Stimulated activated memory B cell treated with anti-CD40 and anti-IgM and Interleukin-4, amounts not matched to agents 10 μg/mL and 1 μg/mL and 100 μg/mL, for 72 hours (primary cell): ENCODE measurements around the gene ZCRB1.

Experiments
- ATAC-seq: fragments of 150-1000 bp; cut with Tn5 transposase; 2 replicates; pipeline ENCODE4 v1.10.0; 2021
- H3K27ac Mint-ChIP-seq: one replicate; pipeline ENCODE4 v1.8.0; 2022; ENCODE audit warnings: mild to moderate bottlenecking, mixed read lengths
- H3K27me3 Mint-ChIP-seq: one replicate; pipeline ENCODE4 v1.8.0; 2022; ENCODE audit warnings: mixed read lengths
- H3K36me3 Mint-ChIP-seq: one replicate; pipeline ENCODE4 v1.8.0; 2022; ENCODE audit warnings: mixed read lengths
- H3K4me1 Mint-ChIP-seq: one replicate; pipeline ENCODE4 v1.8.0; 2022; ENCODE audit warnings: mixed read lengths
- H3K4me3 Mint-ChIP-seq: one replicate; pipeline ENCODE4 v1.8.0; 2022; ENCODE audit warnings: mild to moderate bottlenecking, moderate library complexity, mixed read lengths
- H3K9me3 Mint-ChIP-seq: one replicate; pipeline ENCODE4 v1.8.0; 2022; ENCODE audit warnings: mixed read lengths

ZCRB1 gene

DNA sequence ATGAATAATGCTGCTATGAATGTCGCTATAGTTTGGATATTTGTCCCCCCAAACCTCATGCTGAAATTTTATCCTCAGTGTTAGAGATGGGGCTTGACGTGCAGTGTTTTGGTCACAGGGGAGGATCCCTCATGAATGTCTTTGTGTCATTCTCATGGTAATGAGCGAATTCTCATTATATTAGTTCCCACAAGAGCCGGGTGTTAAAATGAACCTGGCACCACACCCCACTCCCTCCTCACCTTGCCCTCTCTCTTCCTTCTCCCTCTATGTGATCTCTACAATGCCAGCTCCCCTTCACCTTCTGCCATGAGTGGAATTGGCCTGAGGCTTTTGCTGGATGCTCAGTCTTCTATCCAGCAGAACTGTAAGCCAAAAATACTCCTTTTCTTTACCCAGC lies 50.4 kb downstream of the ZCRB1 start:
- ATAC-seq: no peak

DNA sequence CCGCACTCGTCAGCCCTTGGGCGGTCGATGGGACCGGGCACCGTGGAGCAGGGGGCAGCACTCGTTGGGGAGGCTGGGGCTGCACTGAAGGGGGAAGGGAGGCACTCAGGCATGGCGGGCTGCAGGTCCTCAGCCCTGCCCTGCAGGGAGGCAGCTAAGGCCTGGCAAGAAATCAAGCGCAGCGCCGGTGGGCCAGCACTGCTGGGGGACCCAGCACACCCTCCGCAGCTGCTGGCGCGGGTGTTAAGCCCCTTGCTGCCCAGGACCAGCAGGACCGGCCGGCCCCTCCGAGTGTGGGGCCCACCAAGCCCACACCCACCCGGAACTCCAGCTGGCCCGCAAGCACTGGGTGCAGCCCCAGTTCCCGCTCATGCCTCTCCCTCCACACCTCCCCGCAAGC lies 52.2 kb downstream of the ZCRB1 start:
- H3K4me1 Mint-ChIP-seq: no peaks in the 10 kb centered on the region

More for the DNA sequence above, 50.4 kb downstream of the ZCRB1 start:
- Mint-ChIP-seq H3K9me3 (no peaks in the 10 kb centered on the region), H3K36me3 (no peaks in the 10 kb centered on the region), H3K27ac (no peak overlapping the region), H3K4me3 (no peak overlapping the region), H3K27me3 (peaks cover 29% of the 10 kb centered on the region), H3K4me1 (no peaks in the 10 kb centered on the region)

DNA sequence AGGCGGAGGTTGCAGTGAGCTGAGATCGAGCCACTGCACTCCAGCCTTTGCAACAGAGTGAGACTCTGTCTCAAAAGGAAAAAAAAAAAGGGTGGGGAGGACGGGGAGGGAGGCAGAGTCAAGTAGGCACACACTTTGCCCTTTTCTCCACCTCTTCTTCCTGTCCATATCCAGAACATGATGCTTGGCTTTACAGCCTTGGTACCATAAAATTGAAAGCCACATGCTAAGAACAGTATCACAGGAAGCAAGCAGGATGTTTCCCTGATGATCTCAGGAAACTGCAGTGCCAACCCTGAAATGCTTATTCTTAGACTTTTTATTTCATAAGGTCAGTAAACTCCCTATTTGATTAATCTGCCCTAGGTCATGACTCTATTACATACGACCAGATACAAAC lies 55.3 kb downstream of the ZCRB1 start:
- no peak for ATAC-seq
- H3K27ac Mint-ChIP-seq: no peak overlapping the region
- no peaks in the 10 kb centered on the region for H3K36me3 Mint-ChIP-seq
- no peaks in the 10 kb centered on the region for H3K9me3 Mint-ChIP-seq
- H3K4me3 Mint-ChIP-seq: no peak overlapping the region
- H3K27me3 Mint-ChIP-seq: peaks cover 28% of the 10 kb centered on the region
- H3K4me1 Mint-ChIP-seq: no peaks in the 10 kb centered on the region

More for the DNA sequence above, 52.2 kb downstream of the ZCRB1 start:
- Mint-ChIP-seq H3K27me3 (peaks cover 29% of the 10 kb centered on the region), H3K9me3 (no peaks in the 10 kb centered on the region), H3K27ac (no peak overlapping the region), H3K36me3 (no peaks in the 10 kb centered on the region), H3K4me3 (no peak overlapping the region)
- no peak for ATAC-seq

DNA sequence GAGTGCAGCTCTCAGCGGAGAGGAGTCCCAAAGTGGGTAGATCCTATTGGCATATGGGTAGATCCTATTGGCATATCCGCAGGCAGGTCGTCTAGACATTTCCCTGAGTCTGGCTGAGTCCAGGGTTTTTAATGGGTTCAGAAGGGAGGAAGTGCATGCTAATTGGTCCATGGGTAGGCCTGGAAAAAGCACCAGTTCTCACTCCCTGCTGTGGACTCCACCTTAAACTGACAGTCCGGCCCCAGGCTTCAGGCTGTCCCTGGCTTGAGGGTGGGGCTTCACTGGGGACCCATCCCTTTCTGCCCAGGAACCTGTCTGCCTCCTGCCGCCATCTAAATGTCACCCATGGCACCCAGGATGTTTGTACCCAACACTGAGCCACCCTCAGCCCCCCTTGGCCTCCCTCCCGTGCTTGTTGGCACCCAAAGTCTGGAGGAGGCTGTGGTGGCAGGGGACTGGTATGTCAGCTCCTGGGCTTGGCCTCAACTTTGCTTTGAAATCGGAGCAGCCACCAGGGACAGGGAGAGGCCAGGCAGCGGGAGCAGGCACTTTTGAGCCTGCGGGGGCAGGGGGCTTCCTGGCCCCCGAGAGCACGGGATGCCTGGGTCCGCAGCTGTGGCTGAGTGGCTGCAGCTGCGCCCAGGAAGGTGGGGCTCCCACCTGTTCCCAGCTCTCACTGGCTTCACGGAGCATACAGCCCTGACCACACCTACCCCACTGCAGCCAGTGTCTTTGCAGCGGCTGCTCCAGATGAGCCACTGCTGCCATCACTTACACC lies 58.3 kb downstream of the ZCRB1 start:
- Mint-ChIP-seq H3K4me3 (no peak overlapping the region), H3K9me3 (no peaks in the 10 kb centered on the region), H3K27me3 (peaks cover 28% of the 10 kb centered on the region), H3K27ac (no peak overlapping the region), H3K4me1 (no peaks in the 10 kb centered on the region), H3K36me3 (no peaks in the 10 kb centered on the region)
- ATAC-seq: no peak

DNA sequence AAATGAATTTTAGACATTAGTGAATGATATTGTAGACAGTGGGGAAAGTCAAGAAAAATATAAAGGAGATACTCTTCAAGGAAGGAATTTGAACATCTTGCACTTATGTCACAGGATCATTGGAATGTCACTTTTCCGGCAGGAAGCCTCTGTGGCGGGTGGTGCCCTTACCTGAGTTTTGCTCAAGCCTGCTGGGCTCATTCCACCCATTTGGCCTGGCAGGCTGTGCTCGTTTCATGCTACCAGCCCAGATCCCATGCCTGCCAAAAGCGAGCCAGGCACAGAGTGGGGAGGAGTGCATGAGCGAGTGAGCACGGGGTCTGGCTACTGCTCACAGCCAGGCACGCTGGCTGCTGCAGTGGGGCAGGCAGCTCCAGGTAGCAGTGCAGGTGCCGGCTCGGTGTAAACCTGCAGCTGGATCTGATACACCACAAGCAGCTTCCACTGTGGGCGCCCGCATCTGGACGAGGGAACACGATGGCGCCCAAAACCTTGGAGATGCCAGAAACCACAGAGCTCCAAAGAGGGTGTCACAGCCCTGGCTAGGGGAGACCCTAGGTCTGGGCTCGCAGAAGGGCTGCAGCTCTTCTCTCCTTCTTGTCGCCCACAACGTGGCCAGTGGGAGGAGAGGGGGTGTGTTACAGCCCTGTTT lies 59.2 kb downstream of the ZCRB1 start:
- Mint-ChIP-seq H3K9me3 (no peaks in the 10 kb centered on the region), H3K27me3 (peaks cover 22% of the 10 kb centered on the region), H3K27ac (no peak overlapping the region), H3K4me3 (no peak overlapping the region), H3K36me3 (no peaks in the 10 kb centered on the region), H3K4me1 (no peaks in the 10 kb centered on the region)
- no peak for ATAC-seq

DNA sequence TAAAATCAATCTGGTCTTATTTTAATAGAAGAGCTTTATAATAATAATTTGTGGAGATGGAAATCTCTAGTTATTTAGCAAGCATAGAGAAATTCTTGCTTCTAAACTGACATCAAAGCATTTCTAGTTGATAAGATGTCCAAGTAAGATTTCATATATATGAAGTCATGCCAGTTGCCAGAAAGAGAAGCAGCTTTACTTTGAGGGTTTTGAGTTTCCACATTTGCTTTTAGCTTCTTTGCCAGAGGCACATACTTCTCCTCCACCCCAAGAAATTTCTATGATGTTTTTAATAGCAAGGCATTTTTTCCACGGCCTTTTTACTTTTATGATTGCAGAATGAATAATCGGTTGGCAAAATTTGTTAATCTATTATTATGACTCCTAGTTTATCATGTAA lies 63.6 kb downstream of the ZCRB1 start:
- Mint-ChIP-seq H3K4me1 (no peaks in the 10 kb centered on the region), H3K4me3 (no peak overlapping the region), H3K9me3 (no peaks in the 10 kb centered on the region), H3K36me3 (peaks cover 2% of the 10 kb centered on the region), H3K27ac (no peak overlapping the region), H3K27me3 (peaks cover 13% of the 10 kb centered on the region)
- no peak for ATAC-seq
